ENCODE measurements around the gene COL4A1. TPM values are rescaled to one million over a fixed set of nuclear protein-coding genes. Genes with fewer than 3 reads are reported as not detected.

COL4A1 gene
- 77.8 to 102 TPM (median 88.8 TPM) in 5 replicates for total RNA-seq (2022; extraction: Qiagen RNA extraction)

DNA sequence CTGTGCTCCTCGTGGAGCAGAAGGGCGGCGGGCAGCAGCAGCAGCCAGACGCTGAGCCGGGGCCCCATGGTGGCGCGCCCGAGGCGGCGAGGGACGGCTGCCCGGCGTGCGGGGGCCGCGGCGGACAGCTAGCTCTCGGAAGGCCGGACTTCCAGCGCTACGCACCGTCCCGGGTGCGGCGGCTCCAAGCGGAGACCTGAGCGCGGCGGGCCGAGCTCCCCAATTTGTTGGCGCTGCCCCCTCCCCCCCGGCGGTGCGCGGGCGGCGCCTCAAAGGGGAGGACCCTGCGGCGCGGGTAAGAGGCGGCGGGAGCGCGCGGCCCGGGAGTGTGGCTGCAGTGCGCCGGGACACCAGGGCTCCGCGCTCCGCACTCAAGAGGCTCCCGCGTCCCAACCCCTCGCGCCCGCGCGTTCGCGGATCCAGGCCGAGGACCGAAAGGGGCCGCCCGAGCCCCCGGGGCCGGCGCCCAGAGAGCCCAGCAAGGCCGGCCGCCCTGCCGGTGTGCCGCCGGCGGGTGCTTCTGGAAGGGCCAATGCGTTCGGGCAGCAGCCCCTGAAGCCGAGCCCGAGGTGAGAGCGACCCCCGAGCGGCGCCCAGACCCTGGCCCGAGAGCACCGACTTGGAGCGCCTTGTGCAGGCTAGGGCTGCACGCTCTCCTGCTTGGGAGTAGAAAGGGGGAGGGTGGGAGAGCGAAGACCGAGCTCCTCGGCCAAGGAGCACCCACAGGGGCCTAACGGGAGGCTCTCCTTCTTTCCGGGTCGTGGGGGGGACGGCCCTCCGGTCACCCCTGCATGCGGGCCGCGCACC, at the start of gene COL4A1, which contains the start of gene COL4A2:
Gene COL4A1 (minus strand): TSS at position 198 of the 807 bp plus-strand sequence. CDS start 130 bp downstream, at position 68.
Gene COL4A2 (plus strand): TSS at position 325 of the 807 bp plus-strand sequence. CDS start 620 bp downstream, outside the sequence.

Other genes starting within 250 kb of the COL4A1 start
- 138 to 171 TPM (median 150 TPM) in 5 replicates for gene COL4A2, start 127 bp upstream of the COL4A1 start, total RNA-seq (2022; extraction: Qiagen RNA extraction)

Measured in A549 treated with Mapracorat at 1 μM for 4 hours (cell line).